Body of pancreas (tissue), 4 donors: ENCODE data around the gene PIP5KL1. TPM values are rescaled to one million over a fixed set of nuclear protein-coding genes. Genes with fewer than 3 reads are reported as not detected.

Experiments used
- ATAC-seq: fragments of 150-250 bp; one replicate; pipeline ENCODE4 v1.9.1; 2016
- DNase-seq, 4 donors: peaks; one replicate each; pipeline ENCODE4 v3.0.0-alpha.2; 2019
- H3K27ac ChIP-seq, 4 donors: fragments of 200-600 bp; sonication (generic); 1 replicate in 3 of 4; 2 replicates in 1 of 4; pipeline versions ENCODE4 v1.5.1 to v1.6.1; 2016 to 2019; ENCODE audit warnings: mild to moderate bottlenecking in 1 of 4, mixed read lengths in 1 of 4, moderate library complexity in 1 of 4
- H3K27me3 ChIP-seq, 2 donors: fragments of 200-600 bp; sonication (generic); one replicate each; pipeline ENCODE4 v1.6.0; 2016; ENCODE audit warnings: mild to moderate bottlenecking in 1 of 2
- H3K36me3 ChIP-seq, 2 donors: fragments of 200-600 bp; sonication (generic); replicated peaks in 1 of 2; 2 replicates each; pipeline ENCODE4 v1.5.1; 2016; ENCODE audit warnings: low read depth in 2 of 2; ENCODE audit not compliant: insufficient read depth in 1 of 2
- H3K4me1 ChIP-seq: fragments of 200-600 bp; sonication (generic); one replicate; pipeline ENCODE4 v1.6.0; 2016
- H3K4me3 ChIP-seq, 2 donors: fragments of 200-600 bp; sonication (generic); 1 replicate in 1 of 2; 2 replicates in 1 of 2; pipeline ENCODE4 v1.5.1; 2016 to 2019
- H3K9me3 ChIP-seq, 3 donors: fragments of 200-600 bp; sonication (generic); 1 replicate in 2 of 3; 2 replicates in 1 of 3; pipeline ENCODE4 v1.5.1; 2016
- POLR2A ChIP-seq, 3 donors: fragments of 450-650 bp; IDR thresholded peaks; one replicate each; pipeline ENCODE4 v1.6.1; 2016; ENCODE audit warnings: antibody characterized with exemption in 3 of 3, mild to moderate bottlenecking in 2 of 3
- WGBS, 2 donors: methylation state at CpG; one replicate each; pipeline ENCODE4 v1.1.5; 2017; 5-methylcytosine and 5-hydroxymethylcytosine counted together
- intact Hi-C: fragments of 100-400 bp; cut with DNase I; formaldehyde crosslinking; loops from one replicate; pipeline ENCODE4 v1.15.1; 2023
- total RNA-seq, 2 donors: library from RNA; depleted of rRNA; stranded (reverse); fragments of >200 nt; gene quantifications; one replicate each; pipeline ENCODE4 v1.1.0, GENCODE V29; 2016
- TF ChIP-seq, protein P1 (sequence below), 7 experiments: fragments of 450-650 bp in 4 of 7; fragments of 200-600 bp in 3 of 7; sonication (generic) in 3 of 7; IDR thresholded peaks; one replicate each; pipeline ENCODE4 v1.5.1; 2016 to 2019; ENCODE audit warnings: antibody characterized with exemption in 7 of 7

Gene PIP5KL1
- total RNA-seq, 2 donors from 2014 or later = 1.3 to 2.6 TPM

DNA sequence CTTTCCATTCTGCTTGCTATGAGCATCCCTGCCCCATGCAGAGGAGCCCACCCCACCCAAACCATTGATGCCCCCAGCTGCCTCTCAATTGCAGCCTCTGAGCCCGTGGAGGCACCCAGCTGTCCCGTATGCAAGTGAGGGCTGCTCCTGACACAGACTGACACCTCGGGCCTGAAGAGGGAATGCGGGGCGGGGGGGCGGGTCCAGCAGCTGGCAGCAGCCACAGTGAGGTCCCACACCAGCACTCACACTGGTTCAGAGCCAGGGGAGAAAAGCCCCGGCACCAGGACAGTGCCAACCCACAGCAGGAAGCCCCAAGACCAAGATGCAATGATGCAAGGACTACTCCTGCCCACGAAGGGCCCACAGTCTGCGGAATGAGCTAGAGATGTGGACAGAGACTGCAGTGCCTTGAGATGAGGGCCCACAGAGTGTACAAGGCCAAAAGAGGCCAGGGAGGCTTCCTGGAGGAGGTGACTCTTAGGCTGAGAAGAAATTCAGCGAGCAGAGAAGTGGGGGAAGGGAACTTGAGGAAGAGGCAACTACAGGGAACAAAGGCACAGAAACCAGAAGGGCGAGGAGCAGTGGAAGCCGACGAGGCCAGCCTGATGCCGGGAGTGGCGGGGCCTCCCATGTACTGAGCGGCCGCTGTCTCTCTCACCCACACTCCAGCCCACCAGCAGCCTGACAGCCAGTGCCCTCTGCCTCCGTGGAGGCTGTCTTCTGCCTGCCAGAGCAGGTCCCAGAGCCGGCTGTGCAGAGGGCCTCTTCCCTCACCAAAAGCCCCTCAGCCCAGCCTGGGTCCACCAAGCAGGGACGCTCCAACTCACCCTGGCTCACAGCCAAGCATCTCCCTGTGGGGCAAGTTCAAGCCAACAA is 41.0 kb upstream of the PIP5KL1 start:
- 44 to 60% methylated on average over 2 to 20 of the region's 20 CpGs for WGBS, 2 donors
- intact Hi-C loops = no loop called here
- H3K9me3 ChIP-seq = no peaks in the 10 kb centered on the region
- H3K4me1 ChIP-seq = peaks cover 99% of the 10 kb centered on the region
- peak overlapping the region in 3 of 4 donors; percentile 83 to 97 (median 94) for H3K27ac ChIP-seq
- H3K4me3 ChIP-seq = no peak overlapping the region
- no peak for TF ChIP-seq POLR2A (IDR thresholded peaks at IDR 0.05)
- TF ChIP-seq, protein P1, sequence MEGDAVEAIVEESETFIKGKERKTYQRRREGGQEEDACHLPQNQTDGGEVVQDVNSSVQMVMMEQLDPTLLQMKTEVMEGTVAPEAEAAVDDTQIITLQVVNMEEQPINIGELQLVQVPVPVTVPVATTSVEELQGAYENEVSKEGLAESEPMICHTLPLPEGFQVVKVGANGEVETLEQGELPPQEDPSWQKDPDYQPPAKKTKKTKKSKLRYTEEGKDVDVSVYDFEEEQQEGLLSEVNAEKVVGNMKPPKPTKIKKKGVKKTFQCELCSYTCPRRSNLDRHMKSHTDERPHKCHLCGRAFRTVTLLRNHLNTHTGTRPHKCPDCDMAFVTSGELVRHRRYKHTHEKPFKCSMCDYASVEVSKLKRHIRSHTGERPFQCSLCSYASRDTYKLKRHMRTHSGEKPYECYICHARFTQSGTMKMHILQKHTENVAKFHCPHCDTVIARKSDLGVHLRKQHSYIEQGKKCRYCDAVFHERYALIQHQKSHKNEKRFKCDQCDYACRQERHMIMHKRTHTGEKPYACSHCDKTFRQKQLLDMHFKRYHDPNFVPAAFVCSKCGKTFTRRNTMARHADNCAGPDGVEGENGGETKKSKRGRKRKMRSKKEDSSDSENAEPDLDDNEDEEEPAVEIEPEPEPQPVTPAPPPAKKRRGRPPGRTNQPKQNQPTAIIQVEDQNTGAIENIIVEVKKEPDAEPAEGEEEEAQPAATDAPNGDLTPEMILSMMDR (IDR thresholded peaks at IDR 0.05) = no peak
- H3K27me3 ChIP-seq = no peaks in the 10 kb centered on the region
- DNase-seq = peak in 2 of 4 donors; percentile 32 to 37
- ATAC-seq = no peak
- H3K36me3 ChIP-seq = no peaks in the 10 kb centered on the region

DNA sequence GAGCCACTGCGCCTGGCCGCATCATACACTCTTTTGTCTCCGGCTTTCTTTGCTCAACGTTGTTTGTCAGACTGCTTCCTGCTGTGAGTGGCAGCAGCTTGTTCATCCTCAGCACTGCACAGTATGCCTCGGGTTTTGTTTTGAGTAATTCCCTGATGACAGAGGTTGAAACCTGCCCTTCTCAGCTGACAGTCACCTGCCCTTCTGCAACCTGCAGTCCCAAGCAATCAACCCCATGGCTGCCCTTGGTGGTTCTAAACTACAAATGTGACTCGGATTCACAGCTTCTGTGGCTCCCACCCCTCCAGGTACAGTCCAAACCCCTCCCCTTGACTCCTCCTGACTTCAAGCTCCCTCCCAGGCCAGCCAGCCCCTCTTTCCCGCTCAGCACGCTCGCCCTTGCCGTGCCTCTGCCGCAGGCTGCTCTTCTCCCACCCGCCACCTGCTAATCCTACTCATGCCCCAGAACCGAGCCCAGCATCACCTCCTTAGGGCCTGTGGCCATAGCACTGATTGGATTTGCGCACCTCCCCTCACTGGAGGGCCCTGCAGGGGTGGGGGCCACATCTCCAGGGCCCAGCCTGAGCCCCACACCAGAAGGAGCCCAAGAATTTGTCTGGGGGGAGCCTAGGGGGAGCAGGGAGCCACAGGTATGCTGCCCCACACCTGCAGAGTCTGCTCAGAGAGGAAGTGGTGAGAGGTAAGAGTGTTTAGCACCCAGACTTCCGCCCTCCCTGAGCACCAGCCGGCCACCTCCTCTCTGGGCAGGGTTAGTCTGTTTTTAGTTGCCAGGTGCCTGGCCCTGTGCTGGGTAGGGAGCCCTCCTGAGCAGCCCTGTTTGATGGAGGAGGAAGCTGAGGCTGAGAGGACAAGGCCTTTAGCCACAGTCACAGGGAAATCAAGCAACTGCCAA is 40.1 kb upstream of the PIP5KL1 start:
- H3K4me1 ChIP-seq = peaks cover 99% of the 10 kb centered on the region
- no peak for TF ChIP-seq POLR2A (IDR thresholded peaks at IDR 0.05)
- TF ChIP-seq, protein P1 (IDR thresholded peaks at IDR 0.05) = no peak
- H3K27ac ChIP-seq = peak overlapping the region in 3 of 4 donors; percentile 22 to 97 (median 83)
- DNase-seq (no peak), ATAC-seq (no peak)
- H3K9me3 ChIP-seq = no peaks in the 10 kb centered on the region
- WGBS, 2 donors = 60 to 72% methylated on average over 16 of the region's 16 CpGs
- H3K27me3 ChIP-seq = no peaks in the 10 kb centered on the region
- intact Hi-C loops = no loop called here
- H3K4me3 ChIP-seq = no peak overlapping the region
- no peaks in the 10 kb centered on the region for H3K36me3 ChIP-seq

DNA sequence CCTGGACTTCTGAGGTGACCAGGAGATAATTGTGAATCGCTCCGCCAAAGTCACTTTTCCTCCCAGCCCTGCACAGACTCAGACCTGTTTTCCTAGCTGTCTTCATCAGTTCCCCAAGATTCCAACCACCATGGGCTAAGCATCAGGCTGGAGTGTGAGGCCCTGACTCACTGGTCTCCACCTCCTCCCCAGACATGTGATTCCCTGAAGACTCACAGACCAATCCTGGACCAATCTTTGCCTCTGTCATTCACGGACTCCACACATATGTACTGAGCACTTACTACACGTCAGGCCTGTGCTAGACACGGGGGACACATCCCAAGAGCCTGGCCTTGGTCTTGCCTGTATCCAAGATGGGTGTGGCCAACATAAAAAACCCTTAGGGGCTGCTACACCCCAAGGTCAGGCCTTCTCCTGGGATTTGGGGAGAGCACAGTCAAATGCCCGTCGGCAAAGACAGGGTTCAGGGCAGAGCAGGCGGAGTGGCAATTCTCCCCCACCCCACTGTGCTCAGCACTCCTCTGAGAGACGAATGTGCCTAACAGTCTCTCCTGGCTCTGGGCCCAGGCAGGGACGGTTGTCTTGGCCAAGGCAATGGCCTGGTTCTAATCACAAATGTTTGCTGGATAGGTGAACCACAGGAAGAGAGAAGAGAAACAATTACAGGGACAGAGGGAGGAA is 38.3 kb upstream of the PIP5KL1 start:
- no peaks in the 10 kb centered on the region for H3K36me3 ChIP-seq
- H3K27ac ChIP-seq = peak overlapping the region; percentile 4 to 93 (median 66)
- H3K27me3 ChIP-seq = no peaks in the 10 kb centered on the region
- ATAC-seq (no peak), DNase-seq (peak; percentile 61 to 89 (median 76))
- intact Hi-C loops = no loop called here
- no peaks in the 10 kb centered on the region for H3K9me3 ChIP-seq
- H3K4me3 ChIP-seq = no peak overlapping the region
- H3K4me1 ChIP-seq = peaks cover 97% of the 10 kb centered on the region
- WGBS, 2 donors = 42 to 54% methylated on average over 8 to 10 of the region's 10 CpGs
- TF ChIP-seq, protein P1 (IDR thresholded peaks at IDR 0.05) = no peak
- TF ChIP-seq POLR2A (IDR thresholded peaks at IDR 0.05) = no peak

DNA sequence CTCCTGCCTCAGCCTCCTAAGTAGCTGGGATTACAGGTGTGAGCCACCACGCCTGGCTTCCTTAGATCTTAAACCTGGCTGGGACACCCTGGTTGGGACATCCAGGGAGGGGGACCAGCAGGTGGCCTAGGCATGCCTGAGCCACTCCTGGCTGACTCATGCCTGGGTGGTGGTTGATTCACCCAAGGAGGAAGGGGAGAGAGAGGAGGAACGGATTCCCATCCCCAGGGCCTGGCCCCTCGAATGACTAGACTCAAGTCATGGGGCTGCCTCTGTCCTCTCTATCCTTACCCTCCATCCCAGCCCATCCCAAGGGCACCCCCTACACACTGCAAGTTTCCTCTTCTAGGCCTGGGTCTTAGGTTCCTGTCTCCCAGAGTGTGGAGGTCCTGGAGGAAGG is 37.5 kb upstream of the PIP5KL1 start:
- H3K9me3 ChIP-seq = no peaks in the 10 kb centered on the region
- ATAC-seq = no peak
- no peak for TF ChIP-seq POLR2A (IDR thresholded peaks at IDR 0.05)
- TF ChIP-seq, protein P1 (IDR thresholded peaks at IDR 0.05) = peak in 2 of 7 experiments; percentile 4 to 30
- 73 to 74% methylated on average over 3 of the region's 3 CpGs for WGBS, 2 donors
- H3K27me3 ChIP-seq = no peaks in the 10 kb centered on the region
- DNase-seq = peak in 2 of 4 donors; percentile 48 to 69
- intact Hi-C loops = no loop called here
- peak overlapping the region in 3 of 4 donors; percentile 51 to 93 (median 80) for H3K27ac ChIP-seq
- no peak overlapping the region for H3K4me3 ChIP-seq
- peaks cover 97% of the 10 kb centered on the region for H3K4me1 ChIP-seq
- H3K36me3 ChIP-seq = no peaks in the 10 kb centered on the region
